Measurements from ENCODE around the gene CCDC57. TPM values are rescaled to one million over a fixed set of nuclear protein-coding genes. Genes with fewer than 3 reads are reported as not detected.

Gene CCDC57
- total and polyA plus RNA-seq, 9 of the 15 experiments (the other 6 are each of a cell fraction or from before 2014, with no cell fraction given) = 0.83 to 36.2 (median 13.6) TPM

- peaks cover 4 to 48% of the 10 kb centered on the region in 2 experiments for H3K4me1 ChIP-seq (replicated peaks in 1 of 2; ENCODE audit: control insufficient read depth in 2 of 2, insufficient read depth in 2 of 2, low read length in 2 of 2)
- no peak for FAIRE-seq
- H3K9ac ChIP-seq (ENCODE audit: insufficient read depth in 1 of 2, low read depth in 2 of 2, low read length in 2 of 2) = 0 out of 4 replicates have a peak overlapping the region, but pooled peaks of 1 of the 2 experiments have one; percentile 59
- H3K27me3 ChIP-seq (ENCODE audit: control insufficient read depth in 2 of 2, insufficient read depth in 2 of 2, low read length in 2 of 2) = no peaks in the 10 kb centered on the region
- H3K4me2 ChIP-seq (ENCODE audit: insufficient read depth, low read length) = no peak overlapping the region
- POLR2A ChIA-PET = interaction anchor here (1.1 to 2.4 kb wide), 2 partner anchors 9 to 10 kb away, joined by 7 to 11 read pairs; no protein-coding TSS in a partner anchor
- CTCF ChIA-PET (ENCODE audit: low intra/inter-chr PET ratio) = no interaction called here
- no peak overlapping the region for H3K27ac ChIP-seq (ENCODE audit: extremely low read depth, low read depth, low read length)
- H3K9me1 ChIP-seq (ENCODE audit: control insufficient read depth, insufficient read depth, low read length) = no peaks in the 10 kb centered on the region
- H3K9me3 ChIP-seq (replicated peaks; ENCODE audit: control insufficient read depth, insufficient read depth, low read depth, low read length) = no peaks in the 10 kb centered on the region
- intact Hi-C loops (cut with micrococcal nuclease) (loop anchor here (5.0 kb wide), 1 partner anchor 33 kb away; no protein-coding TSS in a partner anchor), in situ Hi-C loops (cut with MboI) (no loop called here)
- no peak for TF ChIP-seq NONO (IDR thresholded peaks at IDR 0.05; ENCODE audit: low read depth in 2 of 2, low read length in 1 of 2)
- TF ChIP-seq, protein P1, sequence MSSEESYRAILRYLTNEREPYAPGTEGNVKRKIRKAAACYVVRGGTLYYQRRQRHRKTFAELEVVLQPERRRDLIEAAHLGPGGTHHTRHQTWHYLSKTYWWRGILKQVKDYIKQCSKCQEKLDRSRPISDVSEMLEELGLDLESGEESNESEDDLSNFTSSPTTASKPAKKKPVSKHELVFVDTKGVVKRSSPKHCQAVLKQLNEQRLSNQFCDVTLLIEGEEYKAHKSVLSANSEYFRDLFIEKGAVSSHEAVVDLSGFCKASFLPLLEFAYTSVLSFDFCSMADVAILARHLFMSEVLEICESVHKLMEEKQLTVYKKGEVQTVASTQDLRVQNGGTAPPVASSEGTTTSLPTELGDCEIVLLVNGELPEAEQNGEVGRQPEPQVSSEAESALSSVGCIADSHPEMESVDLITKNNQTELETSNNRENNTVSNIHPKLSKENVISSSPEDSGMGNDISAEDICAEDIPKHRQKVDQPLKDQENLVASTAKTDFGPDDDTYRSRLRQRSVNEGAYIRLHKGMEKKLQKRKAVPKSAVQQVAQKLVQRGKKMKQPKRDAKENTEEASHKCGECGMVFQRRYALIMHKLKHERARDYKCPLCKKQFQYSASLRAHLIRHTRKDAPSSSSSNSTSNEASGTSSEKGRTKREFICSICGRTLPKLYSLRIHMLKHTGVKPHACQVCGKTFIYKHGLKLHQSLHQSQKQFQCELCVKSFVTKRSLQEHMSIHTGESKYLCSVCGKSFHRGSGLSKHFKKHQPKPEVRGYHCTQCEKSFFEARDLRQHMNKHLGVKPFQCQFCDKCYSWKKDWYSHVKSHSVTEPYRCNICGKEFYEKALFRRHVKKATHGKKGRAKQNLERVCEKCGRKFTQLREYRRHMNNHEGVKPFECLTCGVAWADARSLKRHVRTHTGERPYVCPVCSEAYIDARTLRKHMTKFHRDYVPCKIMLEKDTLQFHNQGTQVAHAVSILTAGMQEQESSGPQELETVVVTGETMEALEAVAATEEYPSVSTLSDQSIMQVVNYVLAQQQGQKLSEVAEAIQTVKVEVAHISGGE (CRISPR knock-in tag; IDR thresholded peaks at IDR 0.05) = no peak
- no peaks in the 10 kb centered on the region for H4K20me1 ChIP-seq (replicated peaks; ENCODE audit: control insufficient read depth, insufficient read depth, low read length)
- H3K4me3 ChIP-seq = no peak overlapping the region
- no peak for DNase-seq (ENCODE audit: extremely low read depth in 1 of 4, low spot score in 3 of 4)
- no peak for ATAC-seq
- 79% methylated on average over 14 of the region's 14 CpGs for WGBS (ENCODE audit: insufficient coverage, low coverage, missing lambda C conversion rate)
- no TSS peak for BruUV-seq (replicated peaks)
- no peak overlapping the region for H2AFZ ChIP-seq (ENCODE audit: low read depth, low read length)
- H3K36me3 ChIP-seq (ENCODE audit: control insufficient read depth, insufficient read depth, low read length) = peaks cover 15% of the 10 kb centered on the region; the same call in 1 of the 3 replicates
- no peaks in the 10 kb centered on the region for H3K79me2 ChIP-seq (ENCODE audit: control insufficient read depth, insufficient read depth, low read length)
These were observed 103.6 kb downstream of the CCDC57 start for GRCh38 chr17:82108961-82109475.
